GM12801 (cell line): Measurements from ENCODE around the gene KLHL8.

Source experiments
- CTCF ChIP-seq: IDR thresholded peaks from one replicate; pipeline ENCODE4 v1.5.1; 2011; ENCODE audit warnings: control low read depth; ENCODE audit not compliant: insufficient read length; ENCODE audit errors: extremely low read depth

The KLHL8 gene

DNA sequence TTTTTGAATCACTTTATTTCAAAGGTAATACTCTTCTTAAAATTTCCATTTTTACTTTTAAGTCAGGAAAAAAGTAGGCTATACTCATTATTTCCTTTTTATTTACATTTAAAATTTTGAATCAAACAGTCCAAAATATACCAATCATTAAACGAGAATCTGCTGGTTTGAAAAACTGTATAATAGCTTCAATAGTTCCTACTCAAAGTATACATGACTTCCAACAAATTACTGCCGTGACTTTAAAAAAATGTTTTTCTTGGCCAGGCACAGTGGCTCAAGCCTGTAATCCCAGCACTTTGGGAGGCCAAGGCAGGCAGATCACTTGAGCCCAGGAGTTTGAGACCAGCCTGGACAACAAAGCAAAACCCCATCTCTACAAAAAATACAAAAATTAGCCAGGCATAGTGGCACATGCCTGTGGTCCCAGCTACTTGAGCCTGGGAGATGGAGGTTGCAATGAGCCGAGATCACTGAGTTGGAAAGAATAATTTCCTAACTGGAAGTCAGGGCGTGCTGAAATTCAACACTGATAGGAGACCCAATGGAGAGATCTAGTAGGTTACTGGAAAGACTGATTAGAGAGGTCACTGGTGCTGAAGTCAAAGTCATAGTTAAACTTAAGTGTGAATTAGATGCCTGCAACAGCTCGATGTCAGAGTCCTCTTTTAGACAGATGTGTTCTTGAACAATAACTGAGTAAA is 9.0 kb downstream of the KLHL8 start:
- TF ChIP-seq CTCF = no peak

- TF ChIP-seq CTCF = no peak
These were observed 10.7 kb downstream of the KLHL8 start for GRCh38 chr4:87209696-87210095.

GRCh38 chr4:87209182-87209581 is 11.2 kb downstream of the KLHL8 start:
- TF ChIP-seq CTCF = no peak

DNA sequence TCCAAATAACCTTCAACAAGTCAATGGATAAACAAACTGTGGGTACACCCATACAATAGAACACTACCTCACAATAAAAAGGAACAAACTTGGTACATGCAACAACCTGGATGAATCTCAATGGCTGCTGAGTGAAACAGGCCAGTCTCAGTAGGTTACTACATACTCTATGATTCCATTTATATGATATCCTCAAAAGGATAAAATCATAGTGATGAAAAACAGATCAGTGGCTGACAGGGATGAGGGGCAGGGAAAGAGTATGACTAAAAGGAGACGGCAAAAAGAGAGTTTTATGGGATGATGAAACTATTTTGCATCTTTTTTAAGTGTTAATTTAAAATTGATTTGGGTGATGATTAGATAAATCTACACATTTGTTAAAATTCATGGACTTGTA is 15.9 kb downstream of the KLHL8 start:
- TF ChIP-seq CTCF = no peak

DNA sequence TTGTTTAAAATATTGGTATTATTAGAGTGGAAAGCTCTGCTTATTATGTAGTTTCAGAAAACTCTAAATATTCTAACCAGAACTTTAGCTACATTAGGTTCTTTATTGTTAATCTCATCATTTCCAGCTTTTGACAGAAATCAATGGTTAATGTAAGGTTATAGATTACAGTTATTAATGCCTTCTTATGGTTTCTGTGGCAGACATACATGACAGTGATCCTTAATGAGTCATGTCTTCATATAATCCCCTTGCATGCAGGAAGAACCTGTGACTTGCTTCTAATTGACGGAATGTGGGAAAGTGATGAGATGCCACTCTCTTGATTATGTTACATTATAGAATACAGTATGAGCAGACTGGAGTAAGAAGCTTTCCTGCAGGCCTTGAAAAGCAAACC is 23.5 kb downstream of the KLHL8 start:
- TF ChIP-seq CTCF = no peak

- no peak for TF ChIP-seq CTCF
These were observed 24.3 kb downstream of the KLHL8 start for GRCh38 chr4:87196146-87196545.

GRCh38 chr4:87193958-87194675 is 26.3 kb downstream of the KLHL8 start:
- TF ChIP-seq CTCF = no peak
